Daoy (cell line): Measurements from ENCODE around the gene NR5A2. TPM values are rescaled to one million over a fixed set of nuclear protein-coding genes. Genes with fewer than 3 reads are reported as not detected.
"Not testable (repeated sequence)": the region's sequence is repeated elsewhere in the genome, so short reads cannot be mapped to it uniquely, and the experiment has no call there.

Source experiments
- DNase-seq: peaks from one replicate; pipeline ENCODE4 v3.0.0-alpha.2; 2015; ENCODE audit warnings: low read depth
- total RNA-seq: library from RNA; depleted of rRNA; stranded (reverse); fragments of >200 nt; shearing (Covaris generic); gene quantifications from 2 replicates; pipeline ENCODE4 v1.2.3, GENCODE V29; 2014

The NR5A2 gene
- total RNA-seq, 1 experiment from 2014 or later: 0.23 TPM

- DNase-seq: no peak
Measured at GRCh38 chr1:200163911-200164310, 136.4 kb downstream of the NR5A2 start.

- no peak for DNase-seq
Measured at GRCh38 chr1:200165493-200166220, 138.1 kb downstream of the NR5A2 start.

- no peak for DNase-seq
Measured at GRCh38 chr1:200166411-200166810, 138.9 kb downstream of the NR5A2 start.

GRCh38 chr1:200168926-200169325 is 141.4 kb downstream of the NR5A2 start:
- DNase-seq: no peak

- DNase-seq: peak; percentile 22
Measured at GRCh38 chr1:200172311-200172710, 144.8 kb downstream of the NR5A2 start.

GRCh38 chr1:200173097-200173618 is 145.6 kb downstream of the NR5A2 start:
- DNase-seq: no peak

GRCh38 chr1:200174525-200175295 is 147.2 kb downstream of the NR5A2 start:
- DNase-seq: no peak

GRCh38 chr1:200176181-200176580 is 148.7 kb downstream of the NR5A2 start:
- DNase-seq: no peak

GRCh38 chr1:200176798-200177197 is 149.3 kb downstream of the NR5A2 start:
- no peak for DNase-seq

- DNase-seq: no peak
Measured at GRCh38 chr1:200178340-200178739, 150.8 kb downstream of the NR5A2 start.

- no peak for DNase-seq
Measured at GRCh38 chr1:200179126-200179780, 151.7 kb downstream of the NR5A2 start.

- no peak for DNase-seq
Measured at GRCh38 chr1:200179781-200180160, 152.3 kb downstream of the NR5A2 start.

GRCh38 chr1:200180821-200181220 is 153.3 kb downstream of the NR5A2 start:
- peak; percentile 77 for DNase-seq

- DNase-seq: no peak
Measured at GRCh38 chr1:200181861-200182260, 154.4 kb downstream of the NR5A2 start.

- no peak for DNase-seq
Measured at GRCh38 chr1:200182701-200183100, 155.2 kb downstream of the NR5A2 start.

GRCh38 chr1:200183637-200184036 is 156.1 kb downstream of the NR5A2 start:
- no peak for DNase-seq

GRCh38 chr1:200184196-200184595 is 156.7 kb downstream of the NR5A2 start:
- peak; percentile 86 for DNase-seq

GRCh38 chr1:200185191-200185590 is 157.7 kb downstream of the NR5A2 start:
- DNase-seq: not testable (repeated sequence)

- not testable (repeated sequence) for DNase-seq
Measured at GRCh38 chr1:200187332-200187731, 159.8 kb downstream of the NR5A2 start.

GRCh38 chr1:200191993-200192392 is 164.5 kb downstream of the NR5A2 start:
- no peak for DNase-seq

- no peak for DNase-seq
Measured at GRCh38 chr1:200194477-200194876, 167.0 kb downstream of the NR5A2 start.

- no peak for DNase-seq
Measured at GRCh38 chr1:200198236-200198635, 170.7 kb downstream of the NR5A2 start.
